Mesodermal cell (in vitro differentiated cells): ENCODE results near the gene INO80.

Source experiments
- H3K27ac ChIP-seq: 2 replicates; pipeline ENCODE4 v1.7.0; 2013; ENCODE audit warnings: mild to moderate bottlenecking, low read depth, low read length, moderate library complexity; ENCODE audit not compliant: severe bottlenecking
- H3K36me3 ChIP-seq: 2 replicates; pipeline ENCODE4 v1.7.1; 2013; ENCODE audit warnings: mild to moderate bottlenecking, low read length, moderate library complexity; ENCODE audit not compliant: control insufficient read depth, insufficient read depth
- H3K4me1 ChIP-seq: one replicate; pipeline ENCODE4 v1.7.1; 2013; ENCODE audit warnings: mild to moderate bottlenecking, low read length; ENCODE audit not compliant: insufficient read depth, control insufficient read depth, poor library complexity, severe bottlenecking
- H3K4me3 ChIP-seq: 2 replicates; pipeline ENCODE4 v1.7.0; 2013; ENCODE audit warnings: low read length, control low read depth, mild to moderate bottlenecking; ENCODE audit not compliant: insufficient read depth, poor library complexity, severe bottlenecking; ENCODE audit errors: extremely low read depth
- H3K9me3 ChIP-seq: 2 replicates; pipeline ENCODE4 v1.7.1; 2013; ENCODE audit warnings: mild to moderate bottlenecking, low read length, moderate library complexity; ENCODE audit not compliant: control insufficient read depth
- WGBS, 2 experiments: methylation state at CpG; one replicate each; pipeline ENCODE4 v1.1.5; 2013; ENCODE audit warnings: missing lambda C conversion rate in 2 of 2; ENCODE audit not compliant: insufficient coverage in 2 of 2; 5-methylcytosine and 5-hydroxymethylcytosine counted together

INO80 gene

DNA sequence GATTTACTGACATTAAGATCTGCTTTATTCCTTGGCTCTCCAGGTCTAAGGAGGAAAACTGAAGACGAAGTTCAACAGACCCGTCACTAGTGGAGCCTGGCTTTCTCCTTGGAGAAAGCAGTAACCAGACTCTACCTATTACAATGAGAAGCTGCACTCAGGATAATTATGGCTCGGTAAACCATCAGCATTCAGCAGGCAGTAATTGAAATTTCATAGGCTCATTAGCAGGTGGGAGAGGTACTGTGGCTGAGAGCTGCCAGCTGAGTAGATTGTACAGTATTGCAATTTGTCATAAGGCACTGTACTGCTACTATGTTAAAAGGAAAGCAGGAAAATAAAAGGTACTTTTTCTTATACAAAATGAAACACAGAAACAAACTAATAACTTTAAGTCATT, 111.6 kb downstream of the INO80 start:
- 100% methylated on average over 3 of the region's 3 CpGs for WGBS, 2 experiments
- peaks cover 4% of the 10 kb centered on the region for H3K4me1 ChIP-seq
- H3K36me3 ChIP-seq, result peaks cover 57% of the 10 kb centered on the region
- H3K9me3 ChIP-seq, result no peaks in the 10 kb centered on the region
- no peak overlapping the region for H3K27ac ChIP-seq
- no peak overlapping the region for H3K4me3 ChIP-seq

DNA sequence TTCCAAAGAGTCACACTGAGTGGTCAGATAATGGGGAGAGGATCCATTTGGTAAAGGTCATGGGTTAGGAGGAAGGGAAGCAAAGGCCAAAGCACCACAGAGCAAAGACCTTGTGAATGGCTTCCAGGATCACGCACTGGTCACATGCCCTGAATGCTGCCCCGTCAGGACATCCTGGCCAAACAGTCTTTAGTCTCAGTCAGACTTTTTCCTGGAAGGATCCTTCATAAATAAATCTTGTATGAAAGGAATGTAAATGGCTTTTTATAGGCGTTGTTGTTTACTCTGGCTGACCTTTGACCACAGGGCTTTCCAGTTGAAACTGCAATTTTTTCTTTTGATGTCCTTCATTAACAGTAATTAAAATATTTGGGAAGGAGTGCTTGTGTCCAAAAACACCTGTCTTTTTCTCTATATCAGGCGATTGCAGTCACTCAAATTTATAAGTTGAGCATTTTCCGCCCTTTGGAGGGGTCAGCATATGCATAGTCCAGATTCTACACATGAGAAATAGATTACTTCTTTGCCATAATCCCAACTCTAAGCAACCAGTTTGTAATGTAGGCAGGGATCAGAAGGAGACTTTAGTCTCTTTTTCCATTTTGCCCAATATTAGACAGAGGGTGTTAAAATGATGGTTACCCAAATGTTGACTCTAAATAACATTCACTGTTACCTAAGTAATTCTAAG, 114.4 kb downstream of the INO80 start:
- Histone ChIP-seq H3K9me3 (no peaks in the 10 kb centered on the region), H3K27ac (no peak overlapping the region), H3K4me3 (no peak overlapping the region), H3K36me3 (peaks cover 51% of the 10 kb centered on the region), H3K4me1 (peaks cover 11% of the 10 kb centered on the region)
- whole genome bisulfite sequencing, 2 experiments, result 89 to 100% methylated on average over 2 to 3 of the region's 5 CpGs

DNA sequence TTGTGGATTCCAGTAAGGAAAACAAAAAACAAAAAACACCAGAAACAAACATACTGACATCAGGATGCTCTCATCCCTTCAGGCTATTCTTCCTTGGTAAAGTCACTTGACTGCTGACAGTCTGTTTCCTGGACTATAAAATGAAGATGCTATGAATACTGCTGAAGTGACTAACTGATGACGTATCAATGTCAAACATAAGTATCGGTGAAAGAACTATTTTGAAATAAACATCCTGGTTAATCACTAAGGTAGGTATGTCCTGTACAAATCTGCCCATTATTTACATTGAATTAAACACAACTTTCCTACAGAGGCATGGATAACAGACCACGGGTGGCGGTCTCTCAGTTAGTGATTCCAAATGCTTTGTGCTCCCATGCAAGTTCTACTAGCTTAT, 116.9 kb downstream of the INO80 start:
- WGBS, 2 experiments, result 80% methylated on average over 1 of the region's 4 CpGs; no CpG with 5 or more reads in 1 of the 2 experiments
- peaks cover 11% of the 10 kb centered on the region for H3K4me1 ChIP-seq
- peaks cover 51% of the 10 kb centered on the region for H3K36me3 ChIP-seq
- no peak overlapping the region for H3K27ac ChIP-seq
- no peaks in the 10 kb centered on the region for H3K9me3 ChIP-seq
- H3K4me3 ChIP-seq, result no peak overlapping the region

DNA sequence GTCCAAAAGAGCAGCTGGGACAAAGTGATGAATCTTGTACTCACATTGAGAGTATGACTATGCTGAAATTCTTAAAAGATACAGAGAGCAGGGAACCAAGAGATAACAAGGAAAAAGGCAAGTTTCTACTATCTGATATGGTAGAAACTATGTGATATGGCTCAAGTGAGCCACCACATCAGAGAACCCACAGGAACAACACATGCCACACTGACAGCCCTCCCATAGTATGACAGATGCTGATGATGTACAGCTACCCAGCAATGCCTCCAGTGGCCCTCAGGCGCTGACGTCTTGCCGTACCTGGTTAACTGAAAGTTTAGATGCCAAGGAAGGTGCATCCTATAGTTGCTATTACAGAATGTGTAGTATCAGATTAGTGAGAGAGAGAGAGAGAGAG, 120.4 kb downstream of the INO80 start:
- Histone ChIP-seq H3K36me3 (peaks cover 73% of the 10 kb centered on the region), H3K27ac (no peak overlapping the region), H3K9me3 (no peaks in the 10 kb centered on the region), H3K4me3 (no peak overlapping the region), H3K4me1 (peaks cover 15% of the 10 kb centered on the region)
- WGBS, 2 experiments, result 95 to 100% methylated on average over 1 to 3 of the region's 3 CpGs

DNA sequence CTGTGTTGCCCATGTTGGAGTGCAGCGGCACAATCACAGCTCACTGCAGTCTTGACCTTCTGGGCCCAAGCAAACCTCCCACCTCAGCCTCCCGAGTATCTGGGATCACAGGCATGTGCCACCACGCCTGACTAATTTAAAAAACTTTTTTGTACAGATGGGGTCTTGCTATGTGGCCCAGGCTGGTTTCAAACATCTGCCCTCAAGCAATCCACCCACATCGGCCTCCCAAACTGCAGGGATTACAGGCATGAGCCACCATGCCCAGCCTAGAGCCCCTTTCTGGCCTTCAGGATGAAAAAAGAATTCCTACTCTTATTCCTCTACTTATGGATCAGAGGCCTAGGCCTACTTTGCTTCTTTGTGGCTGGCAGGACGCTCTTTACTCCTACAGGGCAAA, 123.3 kb downstream of the INO80 start:
- peaks cover 85% of the 10 kb centered on the region for H3K36me3 ChIP-seq
- peaks cover 5% of the 10 kb centered on the region for H3K4me1 ChIP-seq
- H3K9me3 ChIP-seq, result no peaks in the 10 kb centered on the region
- H3K27ac ChIP-seq, result no peak overlapping the region
- H3K4me3 ChIP-seq, result no peak overlapping the region
- WGBS, 2 experiments, result 97 to 98% methylated on average over 4 to 5 of the region's 5 CpGs

DNA sequence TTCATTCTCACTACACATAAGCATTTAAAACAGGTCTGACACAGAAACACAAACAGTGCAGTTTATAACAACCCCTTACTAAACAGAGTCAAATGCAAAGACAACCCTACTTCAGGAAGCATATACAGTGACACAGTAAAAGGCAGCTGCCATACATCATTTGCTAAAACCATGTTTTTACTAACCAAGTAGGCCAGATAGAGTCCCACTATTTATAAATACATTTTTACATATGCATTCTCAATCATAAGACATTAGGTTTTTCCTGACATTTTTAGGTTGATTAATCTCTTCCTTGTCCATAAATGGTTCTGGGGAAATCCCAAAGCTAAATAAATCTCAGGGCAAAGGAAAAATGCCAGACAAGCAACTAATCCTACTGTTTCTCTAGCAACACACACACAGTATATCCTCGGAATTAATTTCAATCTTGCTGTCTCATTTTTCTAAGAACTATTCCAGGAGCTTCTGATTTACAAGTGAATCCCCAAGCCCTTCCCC, 123.8 kb downstream of the INO80 start:
- H3K4me1 ChIP-seq, result peaks cover 5% of the 10 kb centered on the region
- no peak overlapping the region for H3K4me3 ChIP-seq
- no peaks in the 10 kb centered on the region for H3K9me3 ChIP-seq
- peaks cover 88% of the 10 kb centered on the region for H3K36me3 ChIP-seq
- no peak overlapping the region for H3K27ac ChIP-seq
- WGBS, 2 experiments, result 100% methylated on average over 1 of the region's 1 CpG

DNA sequence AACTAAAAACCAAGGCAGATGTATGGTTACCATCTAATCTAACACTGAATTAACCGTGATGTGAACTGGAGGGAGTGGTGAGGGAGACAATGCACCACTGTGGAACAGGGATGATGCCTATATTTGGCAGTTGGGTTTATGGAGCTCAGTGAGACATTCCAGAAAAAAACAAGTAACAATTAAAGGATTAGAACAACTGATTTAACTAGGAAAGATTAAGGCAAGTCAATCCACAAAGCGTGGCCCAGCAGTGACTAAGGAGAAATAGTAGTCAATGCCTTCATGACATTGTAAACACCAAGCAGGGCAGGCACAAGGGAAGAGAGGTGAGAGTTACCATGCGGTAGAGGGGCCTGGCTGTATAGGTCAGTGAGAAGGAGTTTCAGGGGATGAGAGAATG, 124.7 kb downstream of the INO80 start:
- Histone ChIP-seq H3K36me3 (peaks cover 88% of the 10 kb centered on the region), H3K9me3 (no peaks in the 10 kb centered on the region), H3K4me1 (peaks cover 5% of the 10 kb centered on the region), H3K4me3 (no peak overlapping the region), H3K27ac (no peak overlapping the region)
- 94 to 100% methylated on average over 2 of the region's 3 CpGs for WGBS, 2 experiments

DNA sequence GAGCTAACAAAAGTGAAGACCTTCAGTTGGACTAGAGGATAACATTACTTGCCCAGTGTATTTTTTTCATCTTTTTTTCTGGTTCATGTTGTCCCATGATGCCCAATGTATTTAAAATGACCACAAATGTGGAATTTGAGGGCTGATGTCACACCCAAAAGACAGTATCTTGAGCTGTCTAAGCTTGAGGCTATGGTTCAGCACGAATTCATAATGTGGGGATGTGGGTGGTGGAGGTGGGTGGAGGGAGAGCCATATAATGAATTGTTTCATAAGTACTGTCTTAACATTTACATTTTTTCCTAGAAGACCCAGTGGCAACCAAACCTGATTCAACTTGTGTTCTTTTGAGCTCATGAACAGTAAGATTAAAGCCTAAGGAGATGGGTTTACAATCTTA, 125.3 kb downstream of the INO80 start:
- Histone ChIP-seq H3K36me3 (peaks cover 89% of the 10 kb centered on the region), H3K9me3 (no peaks in the 10 kb centered on the region), H3K4me1 (peaks cover 5% of the 10 kb centered on the region), H3K4me3 (no peak overlapping the region), H3K27ac (no peak overlapping the region)
- WGBS, 2 experiments, result 0% methylated on average over 1 of the region's 1 CpG; no CpG with 5 or more reads in 1 of the 2 experiments

DNA sequence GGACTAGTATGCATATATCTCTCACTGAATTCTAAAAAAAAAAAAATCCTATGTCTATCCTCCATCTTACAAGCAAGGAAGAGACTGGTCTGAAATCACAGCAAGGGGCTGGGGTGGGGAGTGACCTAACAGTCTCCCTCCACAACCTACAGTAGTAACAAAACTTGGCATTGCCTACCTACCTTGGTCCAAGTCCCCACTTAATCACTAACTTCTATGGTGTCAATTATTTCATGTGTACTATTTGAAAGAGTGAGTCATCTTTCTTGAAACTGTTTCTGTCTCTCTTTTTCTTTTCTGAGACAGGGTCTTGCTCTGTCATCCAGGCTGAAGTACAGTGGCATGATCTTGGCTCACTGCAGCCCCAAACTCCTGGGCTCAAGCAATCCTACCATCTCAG, 126.0 kb downstream of the INO80 start:
- peaks cover 89% of the 10 kb centered on the region for H3K36me3 ChIP-seq
- H3K9me3 ChIP-seq, result no peaks in the 10 kb centered on the region
- H3K4me1 ChIP-seq, result peaks cover 5% of the 10 kb centered on the region
- H3K4me3 ChIP-seq, result no peak overlapping the region
- no peak overlapping the region for H3K27ac ChIP-seq

DNA sequence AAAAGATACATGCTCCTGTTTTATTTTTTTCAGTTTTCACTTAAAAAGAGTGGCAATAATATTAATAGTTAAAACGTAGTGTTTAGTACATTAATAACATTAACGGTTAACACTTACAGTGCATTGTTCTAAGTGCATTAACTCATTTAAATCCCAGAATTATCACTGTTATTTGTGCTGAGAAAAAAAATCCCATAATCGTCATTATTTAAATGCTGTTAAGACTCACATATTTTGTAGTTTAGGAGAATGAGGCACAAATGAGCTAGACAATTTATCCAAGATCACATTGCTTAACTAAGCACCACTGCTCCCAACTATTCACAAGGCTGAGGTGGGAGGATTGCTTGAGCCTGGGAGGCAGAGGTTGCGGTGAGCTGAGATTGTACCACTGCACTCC, 127.9 kb downstream of the INO80 start:
- no peak overlapping the region for H3K27ac ChIP-seq
- peaks cover 95% of the 10 kb centered on the region for H3K36me3 ChIP-seq
- no CpG with 5 or more reads among the region's 4 CpGs for WGBS, 2 experiments
- H3K4me1 ChIP-seq, result peaks cover 20% of the 10 kb centered on the region
- H3K4me3 ChIP-seq, result no peak overlapping the region
- H3K9me3 ChIP-seq, result no peaks in the 10 kb centered on the region

DNA sequence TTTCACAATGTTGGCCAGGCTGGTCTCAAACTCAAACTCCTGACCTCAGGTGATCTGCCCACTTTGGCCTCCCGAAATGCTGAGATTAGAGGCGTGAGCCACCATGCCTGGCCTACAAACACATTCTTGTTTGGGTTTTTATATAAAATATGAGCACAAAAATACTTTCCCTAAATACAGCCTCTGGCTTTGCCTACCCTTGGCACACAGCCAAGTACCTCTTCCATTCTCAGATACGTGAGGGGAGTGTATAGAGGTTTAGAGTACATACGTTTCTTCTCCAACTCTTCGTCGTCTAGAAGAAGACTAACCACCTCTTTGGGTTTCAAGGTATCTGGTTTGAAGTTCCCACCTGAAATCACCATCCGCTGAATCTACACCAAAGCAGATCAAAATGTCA, 129.3 kb downstream of the INO80 start:
- no peak overlapping the region for H3K27ac ChIP-seq
- H3K36me3 ChIP-seq, result peaks cover 96% of the 10 kb centered on the region
- H3K9me3 ChIP-seq, result no peaks in the 10 kb centered on the region
- peaks cover 31% of the 10 kb centered on the region for H3K4me1 ChIP-seq
- no peak overlapping the region for H3K4me3 ChIP-seq
- 95 to 100% methylated on average over 4 of the region's 7 CpGs for WGBS, 2 experiments
